Endodermal cell (in vitro differentiated cells): Measurements from ENCODE around the gene FOXC2. TPM values are rescaled to one million over a fixed set of nuclear protein-coding genes. Genes with fewer than 3 reads are reported as not detected.

Experiments
- DNase-seq: peaks from one replicate; pipeline ENCODE4 v3.0.0-alpha.2; 2017
- H3K27ac ChIP-seq: 2 replicates; pipeline ENCODE4 v1.5.1; 2013; ENCODE audit warnings: mild to moderate bottlenecking, low read depth, low read length, moderate library complexity
- H3K27me3 ChIP-seq: 2 replicates; pipeline ENCODE4 v1.6.1; 2013; ENCODE audit warnings: mild to moderate bottlenecking, low read length, moderate library complexity; ENCODE audit not compliant: insufficient read depth, control insufficient read depth, poor library complexity, severe bottlenecking
- H3K36me3 ChIP-seq: 2 replicates; pipeline ENCODE4 v1.7.0; 2013; ENCODE audit warnings: mild to moderate bottlenecking, low read length, moderate library complexity; ENCODE audit not compliant: control insufficient read depth, insufficient read depth
- H3K4me1 ChIP-seq: one replicate; pipeline ENCODE4 v1.7.0; 2013; ENCODE audit warnings: low read length; ENCODE audit not compliant: control insufficient read depth, insufficient read depth
- H3K4me3 ChIP-seq: 2 replicates; pipeline ENCODE4 v1.5.1; 2013; ENCODE audit warnings: mild to moderate bottlenecking, low read length, moderate library complexity
- H3K9ac ChIP-seq: 2 replicates; pipeline ENCODE4 v1.6.1; 2013; ENCODE audit warnings: mild to moderate bottlenecking, low read length, moderate library complexity; ENCODE audit not compliant: poor library complexity, severe bottlenecking; ENCODE audit errors: extremely low read depth
- H3K9me3 ChIP-seq: 2 replicates; pipeline ENCODE4 v1.6.1; 2013; ENCODE audit warnings: mild to moderate bottlenecking, low read length, moderate library complexity; ENCODE audit not compliant: control insufficient read depth
- H3K27ac Mint-ChIP-seq: 2 replicates; pipeline ENCODE4 v1.8.0; 2020; ENCODE audit warnings: mixed read lengths
- H3K27me3 Mint-ChIP-seq: 2 replicates; pipeline ENCODE4 v1.8.0; 2021; ENCODE audit warnings: mild to moderate bottlenecking, mixed read lengths; ENCODE audit not compliant: insufficient read depth
- H3K36me3 Mint-ChIP-seq: 2 replicates; pipeline ENCODE4 v1.8.0; 2020; ENCODE audit warnings: low read depth, mixed read lengths
- H3K4me1 Mint-ChIP-seq: 2 replicates; pipeline ENCODE4 v1.8.0; 2020; ENCODE audit warnings: mixed read lengths
- H3K4me3 Mint-ChIP-seq: 2 replicates; pipeline ENCODE4 v1.8.0; 2020; ENCODE audit warnings: mild to moderate bottlenecking, moderate library complexity, mixed read lengths
- H3K9me3 Mint-ChIP-seq: 2 replicates; pipeline ENCODE4 v1.8.0; 2020; ENCODE audit warnings: mild to moderate bottlenecking, mixed read lengths
- CTCF ChIP-seq: fragments of 200-600 bp; sonication (generic); conservative IDR thresholded peaks from 2 replicates; pipeline ENCODE4 v1.5.0; 2021; ENCODE audit warnings: antibody characterized with exemption, mild to moderate bottlenecking
- WGBS, 2 experiments: methylation state at CpG; one replicate each; pipeline versions ENCODE4 v1.1.5 to v1.1.7; 2013; ENCODE audit warnings: missing lambda C conversion rate in 2 of 2, mixed read lengths in 1 of 2; ENCODE audit not compliant: insufficient coverage in 1 of 2, insufficient read length in 1 of 2; 5-methylcytosine and 5-hydroxymethylcytosine counted together
- total RNA-seq, 2 donors: library from RNA; stranded (reverse); fragmentation: NEBNext Ultra II Directional in 1 of 2; extraction: Animal tissue kit (Norgen Biotek cat#: 25700) in 1 of 2; gene quantifications; 2 replicates in 1 of 2; 3 replicates in 1 of 2; pipeline ENCODE4 v1.2.1, GENCODE V29; 2021

FOXC2 gene
- total RNA-seq, 2 donors from 2014 or later: 0.20 TPM; not detected in 1

- Mint-ChIP-seq H3K9me3 (peaks cover 2% of the 10 kb centered on the region), H3K4me3 (no peak overlapping the region), H3K36me3 (no peaks in the 10 kb centered on the region), H3K27me3 (peaks cover 54% of the 10 kb centered on the region), H3K27ac (no peak overlapping the region), H3K4me1 (peaks cover 13% of the 10 kb centered on the region)
- DNase-seq: no peak
- no peaks in the 10 kb centered on the region for H3K4me1 ChIP-seq
- peaks cover 56% of the 10 kb centered on the region for H3K27me3 ChIP-seq
- H3K4me3 ChIP-seq: no peak overlapping the region
- H3K9ac ChIP-seq: no peak overlapping the region
- H3K36me3 ChIP-seq: no peaks in the 10 kb centered on the region
- H3K9me3 ChIP-seq: no peaks in the 10 kb centered on the region
- TF ChIP-seq CTCF: no peak
- no peak overlapping the region for H3K27ac ChIP-seq
- WGBS, 2 experiments: 77 to 78% methylated on average over 5 of the region's 6 CpGs
These were observed 4.3 kb upstream of the FOXC2 start for GRCh38 chr16:86562356-86562755.

- peak overlapping the region; percentile 66 for H3K4me3 ChIP-seq
- no peaks in the 10 kb centered on the region for H3K36me3 ChIP-seq
- peak; percentile 100 for TF ChIP-seq CTCF
- Mint-ChIP-seq H3K4me1 (peaks cover 13% of the 10 kb centered on the region), H3K36me3 (no peaks in the 10 kb centered on the region), H3K4me3 (peak overlapping the region; percentile 41), H3K27ac (no peak overlapping the region), H3K9me3 (peaks cover 2% of the 10 kb centered on the region), H3K27me3 (peaks cover 60% of the 10 kb centered on the region)
- WGBS, 2 experiments: 2 to 3% methylated on average over 25 to 41 of the region's 41 CpGs
- H3K9ac ChIP-seq: no peak overlapping the region
- no peaks in the 10 kb centered on the region for H3K4me1 ChIP-seq
- H3K27ac ChIP-seq: no peak overlapping the region
- H3K9me3 ChIP-seq: no peaks in the 10 kb centered on the region
- H3K27me3 ChIP-seq: peaks cover 62% of the 10 kb centered on the region
- peak; percentile 97 for DNase-seq
These were observed 2.9 kb upstream of the FOXC2 start for GRCh38 chr16:86563469-86564345.

GRCh38 chr16:86565181-86565631 is 1.4 kb upstream of the FOXC2 start:
- H3K36me3 ChIP-seq: no peaks in the 10 kb centered on the region
- no peaks in the 10 kb centered on the region for H3K4me1 ChIP-seq
- Mint-ChIP-seq H3K27me3 (peaks cover 75% of the 10 kb centered on the region), H3K4me3 (peak overlapping the region; percentile 27), H3K9me3 (peaks cover 2% of the 10 kb centered on the region), H3K36me3 (no peaks in the 10 kb centered on the region), H3K4me1 (peaks cover 13% of the 10 kb centered on the region), H3K27ac (no peak overlapping the region)
- no peak overlapping the region for H3K4me3 ChIP-seq
- no peak for DNase-seq
- no peaks in the 10 kb centered on the region for H3K9me3 ChIP-seq
- H3K9ac ChIP-seq: no peak overlapping the region
- TF ChIP-seq CTCF: no peak
- H3K27me3 ChIP-seq: peaks cover 77% of the 10 kb centered on the region
- H3K27ac ChIP-seq: no peak overlapping the region
- 12 to 14% methylated on average over 8 to 16 of the region's 16 CpGs for WGBS, 2 experiments
